Measurements from ENCODE around the gene KRT74.

- TF ChIP-seq POLR2AphosphoS5 (IDR thresholded peaks at IDR 0.05) (no peak), CTCF (IDR thresholded peaks at IDR 0.05) (no peak)
These were observed 10.6 kb upstream of the KRT74 start for GRCh38 chr12:52584156-52584682.
